Retinal pigment epithelial cell (primary cell): ENCODE data around the gene IFRD1.

Experiments
- DNase-seq: peaks from one replicate; pipeline ENCODE4 v3.0.0-alpha.2; 2010; ENCODE audit warnings: low read depth
- H3K4me3 ChIP-seq: 2 replicates; pipeline ENCODE4 v1.5.1; 2011; ENCODE audit warnings: mild to moderate bottlenecking, low read length, control low read depth, moderate library complexity
- TF ChIP-seq, protein P1 (sequence below): conservative IDR thresholded peaks from 2 replicates; pipeline ENCODE4 v1.5.1; 2011; ENCODE audit warnings: low read depth, low read length, control low read depth, inconsistent platforms

IFRD1 gene

DNA sequence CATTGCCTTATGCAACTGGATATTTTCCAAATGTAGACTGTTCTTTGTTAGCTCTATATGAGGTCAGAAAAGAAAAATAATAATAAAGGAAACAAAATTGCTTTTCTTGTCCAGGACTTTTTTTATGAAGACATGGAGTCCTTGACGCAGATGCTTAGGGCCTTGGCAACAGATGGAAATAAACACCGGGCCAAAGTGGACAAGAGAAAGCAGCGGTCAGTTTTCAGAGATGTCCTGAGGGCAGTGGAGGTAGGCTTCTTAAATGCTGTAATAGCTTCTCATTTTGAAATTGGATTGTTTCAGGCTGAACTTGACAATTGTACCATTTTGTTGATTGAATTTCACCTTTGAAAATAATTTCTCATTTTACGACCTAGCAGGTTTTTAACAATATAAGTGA, 17.6 kb downstream of the IFRD1 start:
- no peak for DNase-seq
- TF ChIP-seq, protein P1, sequence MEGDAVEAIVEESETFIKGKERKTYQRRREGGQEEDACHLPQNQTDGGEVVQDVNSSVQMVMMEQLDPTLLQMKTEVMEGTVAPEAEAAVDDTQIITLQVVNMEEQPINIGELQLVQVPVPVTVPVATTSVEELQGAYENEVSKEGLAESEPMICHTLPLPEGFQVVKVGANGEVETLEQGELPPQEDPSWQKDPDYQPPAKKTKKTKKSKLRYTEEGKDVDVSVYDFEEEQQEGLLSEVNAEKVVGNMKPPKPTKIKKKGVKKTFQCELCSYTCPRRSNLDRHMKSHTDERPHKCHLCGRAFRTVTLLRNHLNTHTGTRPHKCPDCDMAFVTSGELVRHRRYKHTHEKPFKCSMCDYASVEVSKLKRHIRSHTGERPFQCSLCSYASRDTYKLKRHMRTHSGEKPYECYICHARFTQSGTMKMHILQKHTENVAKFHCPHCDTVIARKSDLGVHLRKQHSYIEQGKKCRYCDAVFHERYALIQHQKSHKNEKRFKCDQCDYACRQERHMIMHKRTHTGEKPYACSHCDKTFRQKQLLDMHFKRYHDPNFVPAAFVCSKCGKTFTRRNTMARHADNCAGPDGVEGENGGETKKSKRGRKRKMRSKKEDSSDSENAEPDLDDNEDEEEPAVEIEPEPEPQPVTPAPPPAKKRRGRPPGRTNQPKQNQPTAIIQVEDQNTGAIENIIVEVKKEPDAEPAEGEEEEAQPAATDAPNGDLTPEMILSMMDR: no peak
- H3K4me3 ChIP-seq: no peak overlapping the region

DNA sequence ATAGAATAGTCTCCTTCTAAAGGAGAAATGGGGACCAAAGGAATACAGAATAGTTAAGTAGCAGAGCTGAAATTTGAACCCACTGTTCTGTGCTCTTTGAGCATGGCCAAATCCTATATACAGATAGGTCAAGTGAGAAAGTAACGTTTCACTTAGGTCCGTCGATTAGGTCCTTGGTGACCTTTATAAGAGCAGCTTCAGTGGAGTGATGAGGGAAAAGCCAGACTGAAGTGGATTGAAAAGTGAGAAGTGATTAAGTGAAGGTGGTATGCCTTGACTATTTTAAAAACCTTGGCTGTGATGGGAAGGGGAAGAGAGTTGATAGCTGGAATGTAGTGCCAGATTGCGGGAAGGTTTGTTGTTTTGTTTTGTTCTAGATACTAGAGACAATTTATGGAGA, 19.9 kb downstream of the IFRD1 start:
- no peak overlapping the region for H3K4me3 ChIP-seq
- TF ChIP-seq, protein P1: no peak
- DNase-seq: no peak

DNA sequence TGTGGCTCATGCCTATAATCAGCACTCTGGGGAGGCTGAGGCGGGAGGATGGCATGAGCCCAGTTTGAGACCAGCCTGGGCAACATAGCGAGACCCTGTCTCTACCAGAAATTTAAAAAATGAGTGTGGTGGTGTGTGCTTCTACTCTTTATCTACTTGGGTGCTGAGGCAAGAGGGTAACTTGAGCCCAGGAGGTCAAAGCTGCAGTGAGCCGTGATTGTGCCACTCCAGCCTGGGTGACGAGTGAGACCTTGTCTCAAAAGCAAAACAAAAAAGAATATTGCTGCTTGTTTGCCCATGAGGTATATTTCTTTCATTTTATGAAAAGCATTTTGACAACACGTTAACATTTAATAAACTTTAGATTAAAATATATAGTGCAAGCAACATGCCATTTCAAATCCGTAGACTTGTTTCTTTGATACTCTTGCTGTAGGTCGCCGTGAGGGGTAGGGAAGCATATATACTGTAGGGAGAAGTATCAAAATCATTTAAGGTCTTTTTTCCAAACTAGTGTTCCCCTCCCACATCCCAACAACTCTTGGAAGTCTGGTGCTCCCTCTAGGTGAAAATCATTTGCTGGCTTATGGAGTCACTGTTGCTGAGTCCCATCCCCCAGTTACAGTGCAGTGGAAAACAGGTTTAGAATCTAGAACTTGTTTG, 26.3 kb downstream of the IFRD1 start:
- TF ChIP-seq, protein P1: no peak
- no peak overlapping the region for H3K4me3 ChIP-seq
- DNase-seq: no peak

DNA sequence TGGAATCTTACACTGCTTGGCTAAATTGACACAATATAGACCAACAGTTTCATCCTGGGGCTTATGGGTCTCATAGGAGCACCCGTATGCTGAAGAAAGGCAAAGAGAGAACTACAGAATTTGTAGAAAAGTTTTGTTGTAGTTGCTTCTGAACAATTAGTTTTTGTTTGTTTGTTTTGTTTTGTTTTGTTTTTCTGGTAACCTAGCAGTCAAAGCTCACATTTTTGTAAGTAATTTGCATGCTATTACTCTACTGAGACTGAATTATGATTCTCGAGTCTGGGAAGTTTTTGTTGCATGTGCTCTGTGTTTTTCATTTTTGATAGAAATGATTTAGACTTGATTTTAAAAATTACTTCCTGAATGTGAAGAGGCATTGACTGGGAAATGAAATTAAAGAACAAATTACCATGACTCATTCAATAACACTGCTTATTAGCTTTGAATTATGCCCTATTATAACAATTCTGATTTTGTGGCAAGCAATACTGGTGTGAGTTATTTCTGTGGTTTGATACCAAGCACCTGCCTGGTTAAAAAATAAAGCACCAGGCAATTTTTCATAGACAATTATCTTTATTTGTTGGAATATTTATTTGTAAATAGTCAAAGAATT, 31.0 kb downstream of the IFRD1 start:
- no peak for DNase-seq
- TF ChIP-seq, protein P1: no peak
- H3K4me3 ChIP-seq: no peak overlapping the region

DNA sequence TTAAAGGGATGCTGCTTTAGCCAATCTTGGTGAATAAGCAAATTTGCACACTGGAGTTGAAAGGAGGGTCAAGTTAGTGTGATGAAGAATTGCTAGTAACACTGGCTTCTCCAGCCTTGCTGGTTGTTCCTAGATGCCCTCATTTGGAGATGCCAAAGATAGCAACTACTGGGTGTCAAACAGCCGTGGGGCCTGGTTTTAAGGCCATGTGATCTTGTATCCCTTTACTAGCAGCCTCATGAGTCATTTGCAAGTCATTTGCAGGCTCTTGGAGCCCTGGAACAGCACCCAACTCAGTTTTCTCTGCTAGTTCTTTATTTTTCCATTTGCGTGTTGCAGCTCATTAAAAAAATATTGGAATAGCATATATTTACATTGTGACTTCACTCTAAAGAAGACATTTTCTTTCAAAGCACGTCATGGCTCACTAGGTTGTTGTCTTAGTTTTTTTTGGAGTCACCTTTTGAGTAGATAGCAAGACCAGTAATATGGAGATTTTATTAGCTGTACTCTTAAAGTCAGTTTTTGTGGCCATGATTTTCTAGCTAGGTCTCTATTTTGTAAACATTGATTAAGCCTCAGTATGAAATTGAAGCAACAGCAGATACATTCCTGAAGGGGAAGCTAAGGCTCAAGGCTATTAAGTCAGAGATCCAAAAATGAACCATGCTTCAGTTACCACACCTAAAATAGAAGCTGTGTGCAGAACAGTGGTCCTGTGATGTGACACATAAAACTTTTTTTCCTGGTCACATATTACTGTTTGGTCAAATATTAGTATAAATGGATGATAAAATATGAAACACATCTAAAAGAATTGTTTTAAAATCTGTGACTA, 31.8 kb downstream of the IFRD1 start:
- TF ChIP-seq, protein P1: no peak
- no peak overlapping the region for H3K4me3 ChIP-seq
- DNase-seq: peak; percentile 88

DNA sequence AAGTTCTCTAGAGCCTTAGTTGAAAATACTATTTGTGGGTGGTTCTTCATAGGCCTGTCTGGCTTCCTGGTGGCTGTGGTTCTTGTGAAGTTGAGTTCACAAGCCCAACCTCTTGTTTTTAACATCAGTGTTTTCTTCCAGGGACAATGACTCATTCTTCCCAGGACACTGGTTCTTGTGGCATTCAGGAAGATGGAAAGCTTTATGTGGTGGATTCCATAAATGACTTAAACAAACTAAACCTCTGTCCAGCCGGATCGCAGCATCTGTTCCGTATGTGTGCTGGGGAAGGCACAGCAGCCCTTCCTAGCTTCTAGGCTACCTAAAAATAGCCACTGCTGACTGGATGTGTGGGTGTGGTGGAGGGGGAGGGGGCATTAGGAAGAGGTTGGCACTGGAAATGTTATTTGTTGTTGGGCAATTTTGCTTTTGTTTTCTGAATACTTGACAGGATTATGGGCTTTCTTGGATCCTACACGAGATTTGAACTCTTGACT, 34.5 kb downstream of the IFRD1 start:
- TF ChIP-seq, protein P1: no peak
- H3K4me3 ChIP-seq: no peak overlapping the region
- peak; percentile 55 for DNase-seq
